Gastroesophageal sphincter (tissue), 4 donors: ENCODE data around the gene NBAS. TPM values are rescaled to one million over a fixed set of nuclear protein-coding genes. Genes with fewer than 3 reads are reported as not detected.

Experiments
- ATAC-seq: fragments of 150-250 bp; one replicate; pipeline ENCODE4 v1.9.1; 2016; ENCODE audit warnings: mild to moderate bottlenecking, moderate library complexity
- H3K27ac ChIP-seq, 4 donors: fragments of 200-600 bp; sonication (generic) in 3 of 4; 1 replicate in 3 of 4; 2 replicates in 1 of 4; pipeline ENCODE4 v1.5.1; 2016 to 2019
- H3K27me3 ChIP-seq: fragments of 200-600 bp; sonication (generic); one replicate; pipeline ENCODE4 v1.5.1; 2019
- H3K36me3 ChIP-seq, 2 donors: fragments of 200-600 bp; sonication (generic); one replicate each; pipeline ENCODE4 v1.5.1; 2019; ENCODE audit warnings: control low read depth in 1 of 2
- H3K4me1 ChIP-seq, 3 donors: fragments of 200-600 bp; sonication (generic); 1 replicate in 2 of 3; 2 replicates in 1 of 3; pipeline ENCODE4 v1.5.1; 2016 to 2019; ENCODE audit warnings: control low read depth in 2 of 3
- H3K4me3 ChIP-seq, 2 donors: fragments of 200-600 bp; sonication (generic); one replicate each; pipeline ENCODE4 v1.5.1; 2019; ENCODE audit warnings: mild to moderate bottlenecking in 1 of 2, moderate library complexity in 1 of 2
- H3K9me3 ChIP-seq, 3 donors: fragments of 200-600 bp; sonication (generic); one replicate each; pipeline ENCODE4 v1.5.1; 2017 to 2019; ENCODE audit warnings: control low read depth in 2 of 3
- EP300 ChIP-seq: sonication (generic); formaldehyde crosslinking; IDR thresholded peaks from one replicate; pipeline ENCODE4 v1.6.1; 2017; ENCODE audit warnings: antibody characterized with exemption, mild to moderate bottlenecking
- POLR2A ChIP-seq, 2 donors: fragments of 450-650 bp; IDR thresholded peaks; one replicate each; pipeline ENCODE4 v1.6.1; 2017; ENCODE audit warnings: antibody characterized with exemption in 2 of 2, mild to moderate bottlenecking in 2 of 2, moderate library complexity in 1 of 2
- POLR2AphosphoS5 ChIP-seq: sonication (generic); formaldehyde crosslinking; IDR thresholded peaks from one replicate; pipeline ENCODE4 v1.6.1; 2017; ENCODE audit warnings: antibody characterized with exemption
- WGBS, 2 donors: methylation state at CpG; one replicate each; pipeline ENCODE4 v1.1.5; 2018; ENCODE audit warnings: low coverage in 1 of 2; 5-methylcytosine and 5-hydroxymethylcytosine counted together
- total RNA-seq, 4 donors: library from RNA; depleted of rRNA; stranded (reverse); fragments of >200 nt; gene quantifications; one replicate each; pipeline ENCODE4 v1.1.0, GENCODE V29; 2016
- TF ChIP-seq, protein P1 (sequence below), 4 experiments: fragments of 200-600 bp in 2 of 4; fragments of 450-650 bp in 2 of 4; sonication (generic) in 1 of 4; IDR thresholded peaks; one replicate each; pipeline ENCODE4 v1.5.1; 2017 to 2019; ENCODE audit warnings: antibody characterized with exemption in 4 of 4, mild to moderate bottlenecking in 2 of 4, moderate library complexity in 2 of 4

The NBAS gene
- total RNA-seq, 4 donors from 2014 or later = 34.9 to 50.9 (median 40.4) TPM

DNA sequence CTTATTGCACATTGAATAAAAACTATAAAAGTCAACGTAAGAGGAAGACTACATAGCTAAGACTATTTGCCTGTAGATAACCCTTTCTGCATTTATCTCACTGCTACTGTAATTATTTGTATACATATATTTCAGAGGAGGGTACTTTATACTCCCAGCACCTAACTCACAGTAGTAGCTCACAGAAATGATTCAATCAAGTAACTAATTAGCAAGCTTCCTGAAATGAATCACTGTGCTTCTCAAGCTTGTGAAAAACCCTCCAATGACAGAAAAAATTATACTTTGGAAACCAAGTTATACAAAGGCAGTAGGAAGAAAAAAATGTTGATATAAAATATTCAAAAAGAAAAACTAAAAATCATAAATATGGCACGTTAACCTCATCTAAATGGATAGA is 124.9 kb downstream of the NBAS start:
- no peak overlapping the region for H3K4me3 ChIP-seq
- no peak for ATAC-seq
- 92 to 100% methylated on average over 2 of the region's 2 CpGs for WGBS, 2 donors

DNA sequence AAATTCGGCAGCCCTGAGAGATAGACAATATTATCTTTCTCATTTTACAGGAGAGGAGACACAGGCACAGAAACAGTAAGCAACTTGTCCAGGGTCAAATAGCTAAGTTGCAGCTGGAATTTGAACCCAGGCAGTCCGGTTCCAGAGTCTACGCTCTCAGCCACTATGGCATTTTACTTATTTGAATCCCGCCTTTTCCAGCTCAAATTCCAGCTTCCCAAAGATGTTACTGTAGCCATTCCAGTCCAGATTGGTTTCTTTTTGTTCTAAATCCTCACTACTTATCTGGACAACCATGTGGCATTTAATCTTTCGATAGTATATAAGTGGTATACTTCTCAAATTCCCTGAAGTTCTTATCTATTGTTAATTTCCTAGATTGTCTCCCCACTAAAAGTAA is 125.7 kb downstream of the NBAS start:
- Histone ChIP-seq H3K9me3 (no peaks in the 10 kb centered on the region), H3K27ac (no peak overlapping the region), H3K4me3 (no peak overlapping the region), H3K27me3 (no peaks in the 10 kb centered on the region), H3K36me3 (no peaks in the 10 kb centered on the region), H3K4me1 (peaks cover 0 to 12% (median 0%) of the 10 kb centered on the region in 3 donors)
- no peak for ATAC-seq
- TF ChIP-seq, protein P1, sequence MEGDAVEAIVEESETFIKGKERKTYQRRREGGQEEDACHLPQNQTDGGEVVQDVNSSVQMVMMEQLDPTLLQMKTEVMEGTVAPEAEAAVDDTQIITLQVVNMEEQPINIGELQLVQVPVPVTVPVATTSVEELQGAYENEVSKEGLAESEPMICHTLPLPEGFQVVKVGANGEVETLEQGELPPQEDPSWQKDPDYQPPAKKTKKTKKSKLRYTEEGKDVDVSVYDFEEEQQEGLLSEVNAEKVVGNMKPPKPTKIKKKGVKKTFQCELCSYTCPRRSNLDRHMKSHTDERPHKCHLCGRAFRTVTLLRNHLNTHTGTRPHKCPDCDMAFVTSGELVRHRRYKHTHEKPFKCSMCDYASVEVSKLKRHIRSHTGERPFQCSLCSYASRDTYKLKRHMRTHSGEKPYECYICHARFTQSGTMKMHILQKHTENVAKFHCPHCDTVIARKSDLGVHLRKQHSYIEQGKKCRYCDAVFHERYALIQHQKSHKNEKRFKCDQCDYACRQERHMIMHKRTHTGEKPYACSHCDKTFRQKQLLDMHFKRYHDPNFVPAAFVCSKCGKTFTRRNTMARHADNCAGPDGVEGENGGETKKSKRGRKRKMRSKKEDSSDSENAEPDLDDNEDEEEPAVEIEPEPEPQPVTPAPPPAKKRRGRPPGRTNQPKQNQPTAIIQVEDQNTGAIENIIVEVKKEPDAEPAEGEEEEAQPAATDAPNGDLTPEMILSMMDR (IDR thresholded peaks at IDR 0.05) = no peak
- TF ChIP-seq POLR2A (IDR thresholded peaks at IDR 0.05) (no peak), EP300 (no peak), POLR2AphosphoS5 (no peak)
- 65 to 82% methylated on average over 4 to 5 of the region's 5 CpGs for WGBS, 2 donors

More for the DNA sequence above, 124.9 kb downstream of the NBAS start:
- no peak overlapping the region for H3K27ac ChIP-seq
- no peaks in the 10 kb centered on the region for H3K36me3 ChIP-seq
- no peaks in the 10 kb centered on the region for H3K9me3 ChIP-seq
- H3K4me1 ChIP-seq = peaks cover 0 to 12% (median 0%) of the 10 kb centered on the region in 3 donors
- H3K27me3 ChIP-seq = no peaks in the 10 kb centered on the region
- TF ChIP-seq POLR2A (IDR thresholded peaks at IDR 0.05) (no peak), POLR2AphosphoS5 (no peak), EP300 (no peak)
- TF ChIP-seq, protein P1 (IDR thresholded peaks at IDR 0.05) = no peak

GRCh38 chr2:15432642-15433256 is 128.4 kb downstream of the NBAS start:
- no peak for ATAC-seq
- H3K36me3 ChIP-seq = peaks cover 0 to 9% of the 10 kb centered on the region in 2 donors
- H3K9me3 ChIP-seq = no peaks in the 10 kb centered on the region
- 80 to 88% methylated on average over 5 of the region's 5 CpGs for WGBS, 2 donors
- no peak overlapping the region for H3K27ac ChIP-seq
- H3K27me3 ChIP-seq = no peaks in the 10 kb centered on the region
- TF ChIP-seq POLR2A (IDR thresholded peaks at IDR 0.05) = no peak
- no peaks in the 10 kb centered on the region for H3K4me1 ChIP-seq
- H3K4me3 ChIP-seq = no peak overlapping the region

DNA sequence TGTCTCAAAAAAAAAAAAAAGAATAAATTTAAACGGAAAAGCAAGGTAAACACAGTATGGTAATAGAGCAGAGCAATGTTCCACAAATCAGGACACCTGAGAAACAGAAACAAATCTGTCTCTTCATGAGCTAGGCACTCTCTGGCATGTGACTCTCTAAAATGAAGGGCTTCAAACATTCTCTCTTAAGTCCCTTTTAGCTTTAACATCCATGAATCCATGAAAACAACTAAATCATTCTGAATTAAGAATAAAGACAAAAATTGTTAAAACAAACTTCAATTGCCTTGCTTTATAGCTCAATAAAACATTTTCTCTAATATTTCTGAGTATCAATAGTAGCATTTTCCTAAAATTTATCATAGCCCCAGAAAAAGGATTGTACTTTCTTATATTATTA is 132.1 kb downstream of the NBAS start:
- Histone ChIP-seq H3K9me3 (no peaks in the 10 kb centered on the region), H3K36me3 (peaks cover 0 to 23% of the 10 kb centered on the region in 2 donors), H3K27me3 (no peaks in the 10 kb centered on the region), H3K27ac (no peak overlapping the region), H3K4me3 (no peak overlapping the region), H3K4me1 (no peaks in the 10 kb centered on the region)
- no peak for ATAC-seq
- TF ChIP-seq POLR2AphosphoS5 (no peak), POLR2A (IDR thresholded peaks at IDR 0.05) (no peak), EP300 (no peak)
- TF ChIP-seq, protein P1 (IDR thresholded peaks at IDR 0.05) = no peak
- WGBS, 2 donors = 50 to 71% methylated on average over 1 of the region's 1 CpG

GRCh38 chr2:15427987-15428386 is 133.1 kb downstream of the NBAS start:
- TF ChIP-seq POLR2AphosphoS5 = no peak
- TF ChIP-seq EP300 = no peak
- TF ChIP-seq, protein P1 (IDR thresholded peaks at IDR 0.05) = no peak
- TF ChIP-seq POLR2A (IDR thresholded peaks at IDR 0.05) = no peak
- H3K36me3 ChIP-seq = peaks cover 0 to 33% of the 10 kb centered on the region in 2 donors
- H3K27ac ChIP-seq = no peak overlapping the region
- no peaks in the 10 kb centered on the region for H3K27me3 ChIP-seq
- no peak overlapping the region for H3K4me3 ChIP-seq
- ATAC-seq = no peak
- H3K9me3 ChIP-seq = no peaks in the 10 kb centered on the region
- no peaks in the 10 kb centered on the region for H3K4me1 ChIP-seq
